ENCODE measurements around the gene MC2R.

DNA sequence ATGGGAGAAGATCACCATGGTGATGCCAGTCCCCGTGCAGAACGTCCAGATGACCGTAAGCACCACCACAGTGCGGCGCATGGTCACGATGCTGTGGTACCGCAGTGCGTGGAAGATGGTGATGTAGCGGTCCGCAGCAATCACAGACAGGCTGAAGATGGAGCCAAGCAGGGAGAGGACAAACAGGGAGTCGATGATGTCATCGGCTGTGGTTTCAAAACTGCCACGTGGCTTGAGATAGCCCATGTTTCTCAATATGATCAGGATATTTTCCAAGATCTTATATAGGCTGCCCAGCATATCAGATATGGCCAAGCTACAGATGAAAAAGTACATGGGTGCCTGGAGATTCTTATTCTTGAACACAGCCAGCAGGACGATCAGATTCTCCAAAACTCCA, 30.3 kb downstream of the MC2R start:
- TF ChIP-seq, protein P1, sequence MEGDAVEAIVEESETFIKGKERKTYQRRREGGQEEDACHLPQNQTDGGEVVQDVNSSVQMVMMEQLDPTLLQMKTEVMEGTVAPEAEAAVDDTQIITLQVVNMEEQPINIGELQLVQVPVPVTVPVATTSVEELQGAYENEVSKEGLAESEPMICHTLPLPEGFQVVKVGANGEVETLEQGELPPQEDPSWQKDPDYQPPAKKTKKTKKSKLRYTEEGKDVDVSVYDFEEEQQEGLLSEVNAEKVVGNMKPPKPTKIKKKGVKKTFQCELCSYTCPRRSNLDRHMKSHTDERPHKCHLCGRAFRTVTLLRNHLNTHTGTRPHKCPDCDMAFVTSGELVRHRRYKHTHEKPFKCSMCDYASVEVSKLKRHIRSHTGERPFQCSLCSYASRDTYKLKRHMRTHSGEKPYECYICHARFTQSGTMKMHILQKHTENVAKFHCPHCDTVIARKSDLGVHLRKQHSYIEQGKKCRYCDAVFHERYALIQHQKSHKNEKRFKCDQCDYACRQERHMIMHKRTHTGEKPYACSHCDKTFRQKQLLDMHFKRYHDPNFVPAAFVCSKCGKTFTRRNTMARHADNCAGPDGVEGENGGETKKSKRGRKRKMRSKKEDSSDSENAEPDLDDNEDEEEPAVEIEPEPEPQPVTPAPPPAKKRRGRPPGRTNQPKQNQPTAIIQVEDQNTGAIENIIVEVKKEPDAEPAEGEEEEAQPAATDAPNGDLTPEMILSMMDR (IDR thresholded peaks at IDR 0.05), result no peak
- TF ChIP-seq POLR2A (IDR thresholded peaks at IDR 0.05), result no peak

Measured in ovary (tissue), 3 donors.